Liver (tissue), 9 donors: ENCODE data around the gene CDH23. TPM values are rescaled to one million over a fixed set of nuclear protein-coding genes. Genes with fewer than 3 reads are reported as not detected.

ENCODE experiments used
- DNase-seq: peaks from one replicate; pipeline ENCODE4 v3.0.0-alpha.2; 2017; ENCODE audit warnings: low spot score
- H3K27ac ChIP-seq, 2 donors: one replicate each; pipeline ENCODE4 v1.7.0; 2013; ENCODE audit warnings: inconsistent platforms in 2 of 2, low read length in 2 of 2, control low read depth in 1 of 2, low read depth in 1 of 2, mild to moderate bottlenecking in 1 of 2
- H3K27me3 ChIP-seq, 4 donors: one replicate each; pipeline versions ENCODE4 v1.6.1 to v1.7.0; 2013; ENCODE audit warnings: low read length in 3 of 4, inconsistent platforms in 1 of 4, mild to moderate bottlenecking in 1 of 4, moderate library complexity in 1 of 4; ENCODE audit not compliant: control insufficient read depth in 4 of 4, insufficient read depth in 4 of 4
- H3K36me3 ChIP-seq, 4 donors: one replicate each; pipeline versions ENCODE4 v1.6.1 to v1.7.0; 2013; ENCODE audit warnings: low read length in 3 of 4, mild to moderate bottlenecking in 3 of 4, low read depth in 1 of 4, moderate library complexity in 1 of 4; ENCODE audit not compliant: control insufficient read depth in 4 of 4, insufficient read depth in 3 of 4
- H3K4me1 ChIP-seq, 4 donors: one replicate each; pipeline versions ENCODE4 v1.6.1 to v1.7.0; 2013; ENCODE audit warnings: low read length in 3 of 4, mild to moderate bottlenecking in 3 of 4, moderate library complexity in 1 of 4; ENCODE audit not compliant: control insufficient read depth in 4 of 4, insufficient read depth in 4 of 4
- H3K4me3 ChIP-seq, 3 donors: one replicate each; pipeline versions ENCODE4 v1.6.1 to v1.7.0; 2013; ENCODE audit warnings: low read length in 3 of 3, control low read depth in 1 of 3, low read depth in 1 of 3, mild to moderate bottlenecking in 1 of 3
- H3K9ac ChIP-seq, 2 donors: one replicate each; pipeline ENCODE4 v1.7.0; 2013; ENCODE audit warnings: low read length in 2 of 2, mild to moderate bottlenecking in 2 of 2, moderate library complexity in 2 of 2, control low read depth in 1 of 2, low read depth in 1 of 2
- H3K9me3 ChIP-seq, 4 donors: one replicate each; pipeline versions ENCODE4 v1.6.1 to v1.7.0; 2013; ENCODE audit warnings: low read length in 3 of 4; ENCODE audit not compliant: control insufficient read depth in 4 of 4
- CTCF ChIP-seq: fragments of 150-350 bp; IDR thresholded peaks from 2 replicates; pipeline ENCODE4 v1.5.1; 2017; ENCODE audit warnings: improper control_type of control experiment, low read depth, low read length; ENCODE audit not compliant: missing input control
- EGR1 ChIP-seq, 2 donors: IDR thresholded peaks; 2 replicates each; pipeline ENCODE4 v1.6.1; 2016 to 2018; ENCODE audit warnings: antibody characterized with exemption in 2 of 2, low read depth in 2 of 2
- GABPA ChIP-seq, 2 donors: IDR thresholded peaks in 1 of 2; conservative IDR thresholded peaks in 1 of 2; 2 replicates each; pipeline ENCODE4 v1.6.1; 2016; ENCODE audit warnings: antibody characterized with exemption in 2 of 2, mild to moderate bottlenecking in 1 of 2, moderate library complexity in 1 of 2
- HNF4A ChIP-seq, 2 donors: conservative IDR thresholded peaks; 2 replicates each; pipeline ENCODE4 v1.6.1; 2016; ENCODE audit warnings: antibody characterized with exemption in 2 of 2, mild to moderate bottlenecking in 2 of 2
- HNF4G ChIP-seq: IDR thresholded peaks from 2 replicates; pipeline ENCODE4 v1.6.1; 2016; ENCODE audit warnings: antibody characterized with exemption
- JUND ChIP-seq, 2 donors: IDR thresholded peaks; 2 replicates each; pipeline ENCODE4 v1.6.1; 2016; ENCODE audit warnings: antibody characterized with exemption in 2 of 2
- MAX ChIP-seq: IDR thresholded peaks from 2 replicates; pipeline ENCODE4 v1.6.1; 2016; ENCODE audit warnings: antibody characterized with exemption
- NR2F2 ChIP-seq: IDR thresholded peaks from 2 replicates; pipeline ENCODE4 v1.6.1; 2016; ENCODE audit warnings: antibody characterized with exemption
- RAD21 ChIP-seq, 2 donors: IDR thresholded peaks; 2 replicates each; pipeline ENCODE4 v1.6.1; 2016; ENCODE audit warnings: antibody characterized with exemption in 2 of 2, mild to moderate bottlenecking in 2 of 2
- TAF1 ChIP-seq: conservative IDR thresholded peaks from 2 replicates; pipeline ENCODE4 v1.6.1; 2016; ENCODE audit warnings: antibody characterized with exemption, mild to moderate bottlenecking
- YY1 ChIP-seq: IDR thresholded peaks from 2 replicates; pipeline ENCODE4 v1.6.1; 2016; ENCODE audit warnings: antibody characterized with exemption, mild to moderate bottlenecking
- WGBS: extraction: QIAGEN DNeasy Blood & Tissue Kit; methylation state at CpG from one replicate; pipeline ENCODE4 v1.1.7; 2013; 5-methylcytosine and 5-hydroxymethylcytosine counted together
- polyA plus RNA-seq, 2 donors: library from polyadenylated mRNA; stranded (reverse) in 1 of 2; unstranded in 1 of 2; fragments of 200-250 nt in 1 of 2; fragments of >200 nt in 1 of 2; fragmentation: Nextera tagmentation in 1 of 2; extraction: Ambion mirVana in 1 of 2; gene quantifications; one replicate each; pipeline versions ENCODE4 v1.2.1 to v1.2.3, GENCODE V29; 2013 to 2015
- total RNA-seq, 2 donors: library from RNA; depleted of rRNA; stranded (reverse); fragments of >200 nt; gene quantifications; one replicate each; pipeline ENCODE4 v1.2.3, GENCODE V29; 2014
- TF ChIP-seq, protein P1 (sequence below): IDR thresholded peaks from 2 replicates; pipeline ENCODE4 v1.6.1; 2016; ENCODE audit warnings: antibody characterized with exemption, mild to moderate bottlenecking
- TF ChIP-seq, protein P2 (sequence below): IDR thresholded peaks from 2 replicates; pipeline ENCODE4 v1.6.1; 2016; ENCODE audit warnings: antibody characterized with exemption
- donor health status: healthy.
- donor health status: healthy.
- donor health status: healthy.
- donor health status: healthy.
- donor health status: healthy.

Gene CDH23
- total and polyA plus RNA-seq, 4 donors, result 1.5 to 4.7 (median 3.4) TPM

DNA sequence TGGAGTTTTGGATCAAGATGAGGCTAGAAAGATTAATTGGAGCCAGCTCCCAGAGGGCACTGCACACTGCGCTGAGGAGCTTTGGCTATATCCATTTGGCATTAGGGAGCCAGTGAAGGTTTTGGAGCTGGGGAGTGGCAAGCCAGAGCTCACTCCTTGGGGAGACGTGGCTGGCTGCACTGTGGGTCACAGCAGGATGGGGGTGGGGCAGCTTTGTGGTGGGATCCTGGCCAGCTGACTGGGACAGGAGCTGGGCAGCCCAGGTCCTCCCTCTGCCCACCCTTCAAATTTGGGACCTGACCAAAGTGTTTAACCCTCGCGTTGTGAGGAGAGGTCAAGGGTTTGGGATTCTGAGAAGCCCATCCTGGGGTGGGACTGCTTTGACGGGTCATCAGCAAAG, 317.9 kb downstream of the CDH23 start (continued):
- TF ChIP-seq, protein P1, sequence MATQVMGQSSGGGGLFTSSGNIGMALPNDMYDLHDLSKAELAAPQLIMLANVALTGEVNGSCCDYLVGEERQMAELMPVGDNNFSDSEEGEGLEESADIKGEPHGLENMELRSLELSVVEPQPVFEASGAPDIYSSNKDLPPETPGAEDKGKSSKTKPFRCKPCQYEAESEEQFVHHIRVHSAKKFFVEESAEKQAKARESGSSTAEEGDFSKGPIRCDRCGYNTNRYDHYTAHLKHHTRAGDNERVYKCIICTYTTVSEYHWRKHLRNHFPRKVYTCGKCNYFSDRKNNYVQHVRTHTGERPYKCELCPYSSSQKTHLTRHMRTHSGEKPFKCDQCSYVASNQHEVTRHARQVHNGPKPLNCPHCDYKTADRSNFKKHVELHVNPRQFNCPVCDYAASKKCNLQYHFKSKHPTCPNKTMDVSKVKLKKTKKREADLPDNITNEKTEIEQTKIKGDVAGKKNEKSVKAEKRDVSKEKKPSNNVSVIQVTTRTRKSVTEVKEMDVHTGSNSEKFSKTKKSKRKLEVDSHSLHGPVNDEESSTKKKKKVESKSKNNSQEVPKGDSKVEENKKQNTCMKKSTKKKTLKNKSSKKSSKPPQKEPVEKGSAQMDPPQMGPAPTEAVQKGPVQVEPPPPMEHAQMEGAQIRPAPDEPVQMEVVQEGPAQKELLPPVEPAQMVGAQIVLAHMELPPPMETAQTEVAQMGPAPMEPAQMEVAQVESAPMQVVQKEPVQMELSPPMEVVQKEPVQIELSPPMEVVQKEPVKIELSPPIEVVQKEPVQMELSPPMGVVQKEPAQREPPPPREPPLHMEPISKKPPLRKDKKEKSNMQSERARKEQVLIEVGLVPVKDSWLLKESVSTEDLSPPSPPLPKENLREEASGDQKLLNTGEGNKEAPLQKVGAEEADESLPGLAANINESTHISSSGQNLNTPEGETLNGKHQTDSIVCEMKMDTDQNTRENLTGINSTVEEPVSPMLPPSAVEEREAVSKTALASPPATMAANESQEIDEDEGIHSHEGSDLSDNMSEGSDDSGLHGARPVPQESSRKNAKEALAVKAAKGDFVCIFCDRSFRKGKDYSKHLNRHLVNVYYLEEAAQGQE, result no peak
- TF ChIP-seq MAX, result no peak
- no peak for TF ChIP-seq HNF4G
- TF ChIP-seq YY1, result no peak
- no peak for TF ChIP-seq RAD21 (IDR thresholded peaks at IDR 0.05)
- TF ChIP-seq NR2F2, result no peak
- TF ChIP-seq, protein P2, sequence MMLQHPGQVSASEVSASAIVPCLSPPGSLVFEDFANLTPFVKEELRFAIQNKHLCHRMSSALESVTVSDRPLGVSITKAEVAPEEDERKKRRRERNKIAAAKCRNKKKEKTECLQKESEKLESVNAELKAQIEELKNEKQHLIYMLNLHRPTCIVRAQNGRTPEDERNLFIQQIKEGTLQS, result no peak
- TF ChIP-seq TAF1, result no peak
- TF ChIP-seq HNF4A (conservative IDR thresholded peaks at IDR 0.05), result no peak

- Histone ChIP-seq H3K9me3 (no peaks in the 10 kb centered on the region), H3K4me1 (peaks cover 0 to 2% (median 0%) of the 10 kb centered on the region in 4 donors), H3K4me3 (no peak overlapping the region), H3K27ac (no peak overlapping the region), H3K9ac (no peak overlapping the region), H3K36me3 (no peaks in the 10 kb centered on the region), H3K27me3 (no peaks in the 10 kb centered on the region)
- no peak for DNase-seq
- TF ChIP-seq YY1, result no peak
- TF ChIP-seq TAF1, result no peak
- TF ChIP-seq HNF4A (conservative IDR thresholded peaks at IDR 0.05), result no peak
- no peak for TF ChIP-seq JUND (IDR thresholded peaks at IDR 0.05)
- no peak for TF ChIP-seq RAD21 (IDR thresholded peaks at IDR 0.05)
- TF ChIP-seq HNF4G, result no peak
- TF ChIP-seq NR2F2, result no peak
- no peak for TF ChIP-seq CTCF
- no peak for TF ChIP-seq EGR1 (IDR thresholded peaks at IDR 0.05; ENCODE audit: low read depth in 2 of 2)
- TF ChIP-seq GABPA (IDR thresholded peaks at IDR 0.05 in 1 of 2, conservative IDR thresholded peaks at IDR 0.05 in 1 of 2), result no peak
- TF ChIP-seq, protein P1, result no peak
- TF ChIP-seq MAX, result no peak
- WGBS, result 89% methylated on average over 8 of the region's 8 CpGs
Measured at GRCh38 chr10:71715026-71715425, 318.3 kb downstream of the CDH23 start.
